ENCODE data around the gene GPX1. TPM values are rescaled to one million over a fixed set of nuclear protein-coding genes. Genes with fewer than 3 reads are reported as not detected.
A peak's percentile ranks its signal among the peaks of the same experiment; 100 is the strongest.
"Not testable (repeated sequence)": the region's sequence is repeated elsewhere in the genome, so short reads cannot be mapped to it uniquely, and the experiment has no call there.

GPX1 gene
- total RNA-seq, 1 donor from 2014 or later = 172 TPM

- Mint-ChIP-seq H3K4me3 (no peak overlapping the region), H3K9me3 (no peaks in the 10 kb centered on the region), H3K27ac (ENCODE audit: unreplicated experiment) (no peak overlapping the region)
These were observed 13.8 kb upstream of the GPX1 start for GRCh38 chr3:49371946-49372345.

GRCh38 chr3:49370585-49371290 lies 12.6 kb upstream of the GPX1 start:
- no peaks in the 10 kb centered on the region for H3K27me3 Mint-ChIP-seq (ENCODE audit: low read depth)
- no peaks in the 10 kb centered on the region for H3K4me1 Mint-ChIP-seq
- no peak for TF ChIP-seq CTCF (conservative IDR thresholded peaks at IDR 0.05)
- no peak for DNase-seq (ENCODE audit: low read depth, low spot score)
- no peak overlapping the region for H3K4me3 Mint-ChIP-seq
- H3K36me3 Mint-ChIP-seq (ENCODE audit: low read depth) = peaks cover 19% of the 10 kb centered on the region
- H3K27ac Mint-ChIP-seq (ENCODE audit: unreplicated experiment) = no peak overlapping the region
- H3K9me3 Mint-ChIP-seq = no peaks in the 10 kb centered on the region

More at GRCh38 chr3:49371946-49372345, 13.8 kb upstream of the GPX1 start:
- no peak for DNase-seq (ENCODE audit: low read depth, low spot score)
- no peak for TF ChIP-seq CTCF (conservative IDR thresholded peaks at IDR 0.05)
- H3K27me3 Mint-ChIP-seq (ENCODE audit: low read depth) = no peaks in the 10 kb centered on the region
- H3K36me3 Mint-ChIP-seq (ENCODE audit: low read depth) = peaks cover 16% of the 10 kb centered on the region
- H3K4me1 Mint-ChIP-seq = no peaks in the 10 kb centered on the region

- peaks cover 11% of the 10 kb centered on the region for H3K36me3 Mint-ChIP-seq (ENCODE audit: low read depth)
- H3K27me3 Mint-ChIP-seq (ENCODE audit: low read depth) = no peaks in the 10 kb centered on the region
- no peaks in the 10 kb centered on the region for H3K9me3 Mint-ChIP-seq
- TF ChIP-seq CTCF (conservative IDR thresholded peaks at IDR 0.05) = no peak
- DNase-seq (ENCODE audit: low read depth, low spot score) = no peak
- H3K4me3 Mint-ChIP-seq = no peak overlapping the region
- peak overlapping the region; percentile 64 for H3K27ac Mint-ChIP-seq (ENCODE audit: unreplicated experiment)
- peaks cover 13% of the 10 kb centered on the region for H3K4me1 Mint-ChIP-seq
These were observed 4.4 kb upstream of the GPX1 start for GRCh38 chr3:49362561-49362960.

GRCh38 chr3:49359623-49360022 lies 1.5 kb upstream of the GPX1 start:
- no peak for TF ChIP-seq CTCF (conservative IDR thresholded peaks at IDR 0.05)
- H3K27ac Mint-ChIP-seq (ENCODE audit: unreplicated experiment) = no peak overlapping the region
- H3K9me3 Mint-ChIP-seq = no peaks in the 10 kb centered on the region
- peaks cover 25% of the 10 kb centered on the region for H3K4me1 Mint-ChIP-seq
- no peak for DNase-seq (ENCODE audit: low read depth, low spot score)
- H3K36me3 Mint-ChIP-seq (ENCODE audit: low read depth) = peaks cover 17% of the 10 kb centered on the region
- no peaks in the 10 kb centered on the region for H3K27me3 Mint-ChIP-seq (ENCODE audit: low read depth)
- H3K4me3 Mint-ChIP-seq = peak overlapping the region; percentile 85

GRCh38 chr3:49358884-49359225 lies 702 bp upstream of the GPX1 start:
- Mint-ChIP-seq H3K4me1 (peaks cover 25% of the 10 kb centered on the region), H3K27me3 (ENCODE audit: low read depth) (no peaks in the 10 kb centered on the region), H3K9me3 (no peaks in the 10 kb centered on the region), H3K4me3 (peak overlapping the region; percentile 85), H3K27ac (ENCODE audit: unreplicated experiment) (no peak overlapping the region), H3K36me3 (ENCODE audit: low read depth) (peaks cover 20% of the 10 kb centered on the region)
- no peak for DNase-seq (ENCODE audit: low read depth, low spot score)
- no peak for TF ChIP-seq CTCF (conservative IDR thresholded peaks at IDR 0.05)

GRCh38 chr3:49357443-49358216 lies 523 bp downstream of the GPX1 start:
- peaks cover 30% of the 10 kb centered on the region for H3K4me1 Mint-ChIP-seq
- H3K27me3 Mint-ChIP-seq (ENCODE audit: low read depth); DNase-seq (ENCODE audit: low read depth, low spot score); H3K9me3 Mint-ChIP-seq: not testable (repeated sequence)
- H3K36me3 Mint-ChIP-seq (ENCODE audit: low read depth) = peaks cover 22% of the 10 kb centered on the region
- H3K4me3 Mint-ChIP-seq = peak overlapping the region; percentile 92
- H3K27ac Mint-ChIP-seq (ENCODE audit: unreplicated experiment) = peak overlapping the region; percentile 72

- H3K27me3 Mint-ChIP-seq (ENCODE audit: low read depth); H3K9me3 Mint-ChIP-seq; DNase-seq (ENCODE audit: low read depth, low spot score): not testable (repeated sequence)
- peak overlapping the region; percentile 72 for H3K27ac Mint-ChIP-seq (ENCODE audit: unreplicated experiment)
- peaks cover 20% of the 10 kb centered on the region for H3K36me3 Mint-ChIP-seq (ENCODE audit: low read depth)
- H3K4me3 Mint-ChIP-seq = peak overlapping the region; percentile 92
- H3K4me1 Mint-ChIP-seq = peaks cover 30% of the 10 kb centered on the region
These were observed 1.1 kb downstream of the GPX1 start for GRCh38 chr3:49357095-49357442.

All from neural crest cell (in vitro differentiated cells).